Ramos (cell line): ENCODE measurements around the gene LGI4.

ENCODE experiments used
- in situ Hi-C: fragments of 300-500 bp; cut with MboI; formaldehyde crosslinking; loops from one replicate; pipeline ENCODE4 v1.14.3; 2022; ENCODE audit warnings: low sequenced_read_pairs; ENCODE audit not compliant: unreplicated experiment

Gene LGI4

DNA sequence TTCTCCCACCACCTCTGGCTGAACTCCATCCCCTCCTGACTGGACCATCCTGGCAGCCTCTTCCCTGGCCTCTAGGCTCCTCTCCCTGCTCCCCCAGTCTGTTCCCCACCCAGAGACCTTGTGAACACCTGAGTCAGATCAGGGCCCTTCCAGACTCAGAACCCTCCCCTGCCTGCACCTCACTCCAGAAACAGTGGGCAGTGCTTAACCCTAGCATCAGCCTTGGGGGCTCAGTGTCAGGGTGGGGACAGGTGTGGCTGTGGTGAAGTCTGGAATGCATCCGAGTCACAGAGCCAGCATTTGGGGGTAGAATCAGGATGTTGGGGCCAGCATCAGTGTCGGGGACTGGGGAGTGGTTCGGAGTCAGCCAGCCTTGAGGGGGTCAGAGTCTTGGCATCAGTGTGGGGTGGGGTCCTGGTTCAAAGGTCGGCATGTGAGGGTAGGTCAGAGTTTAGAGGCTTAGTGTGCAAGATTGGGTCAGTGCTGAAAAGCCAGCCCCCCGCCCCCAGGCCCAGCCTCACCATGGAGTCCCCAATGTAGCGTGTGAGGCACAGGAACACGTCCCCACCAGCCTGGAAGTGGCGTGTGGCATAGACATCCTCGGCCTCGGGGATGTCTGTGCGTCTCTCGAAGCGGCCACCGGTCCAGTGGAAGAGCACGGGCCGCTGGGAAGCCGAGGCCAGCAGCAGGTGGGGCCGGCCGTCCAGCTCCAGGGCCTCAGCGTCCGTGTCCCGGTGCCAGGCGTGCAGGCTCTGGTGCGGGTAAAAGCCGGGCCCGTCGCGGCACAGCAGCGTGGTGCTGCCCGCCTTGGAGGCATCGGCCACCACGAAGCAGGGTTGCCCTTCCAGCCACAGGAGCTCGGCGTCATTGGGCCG lies 8.9 kb downstream of the LGI4 start:
- in situ Hi-C loops = no loop called here

GRCh38 chr19:35125270-35125717 lies 9.6 kb downstream of the LGI4 start:
- in situ Hi-C loops = no loop called here

DNA sequence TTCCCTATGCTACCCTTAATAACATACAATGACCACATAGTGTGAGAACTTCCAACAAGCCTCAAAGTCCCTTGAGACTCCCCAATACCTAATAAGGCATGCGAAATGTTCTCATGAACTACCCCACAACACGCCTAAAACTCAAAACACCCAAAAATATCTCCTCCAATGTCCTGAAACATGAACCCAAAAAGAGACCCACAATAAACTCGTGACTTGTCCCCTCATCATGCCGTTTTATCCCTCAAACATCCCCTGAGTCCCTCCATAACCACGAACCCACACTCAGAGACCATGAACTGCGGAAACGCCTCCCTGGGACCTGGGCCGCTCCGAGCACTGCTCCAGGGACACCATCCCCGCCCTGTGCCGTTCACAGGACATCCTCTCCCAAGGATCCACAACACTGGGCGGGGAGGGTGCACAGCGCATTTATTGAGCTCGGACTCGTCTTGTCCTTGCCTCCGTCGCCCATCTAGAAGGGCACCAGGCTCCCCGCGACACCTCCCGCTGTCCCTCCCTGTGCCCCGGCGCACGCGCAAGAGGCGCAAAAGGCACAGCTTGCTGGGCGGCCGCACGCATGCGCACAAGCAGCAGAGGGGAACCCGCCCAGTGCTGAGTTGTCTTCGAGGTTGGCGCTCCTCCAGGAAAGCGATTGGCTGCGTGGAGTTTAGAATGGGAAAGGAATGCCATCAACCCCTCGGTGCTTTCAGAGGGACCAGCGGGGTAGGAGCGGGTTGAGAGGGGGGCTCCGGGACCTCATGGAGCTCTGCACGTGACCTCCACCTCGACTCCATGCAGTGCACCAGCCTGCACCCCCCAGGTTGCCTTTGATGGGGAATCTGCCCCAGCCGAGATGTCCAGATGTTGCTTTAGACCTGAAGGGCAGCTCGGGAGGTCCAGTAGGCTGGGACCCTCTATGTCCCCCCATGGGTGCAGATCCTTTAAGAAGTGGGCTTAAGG lies 10.5 kb downstream of the LGI4 start:
- in situ Hi-C loops = no loop called here

DNA sequence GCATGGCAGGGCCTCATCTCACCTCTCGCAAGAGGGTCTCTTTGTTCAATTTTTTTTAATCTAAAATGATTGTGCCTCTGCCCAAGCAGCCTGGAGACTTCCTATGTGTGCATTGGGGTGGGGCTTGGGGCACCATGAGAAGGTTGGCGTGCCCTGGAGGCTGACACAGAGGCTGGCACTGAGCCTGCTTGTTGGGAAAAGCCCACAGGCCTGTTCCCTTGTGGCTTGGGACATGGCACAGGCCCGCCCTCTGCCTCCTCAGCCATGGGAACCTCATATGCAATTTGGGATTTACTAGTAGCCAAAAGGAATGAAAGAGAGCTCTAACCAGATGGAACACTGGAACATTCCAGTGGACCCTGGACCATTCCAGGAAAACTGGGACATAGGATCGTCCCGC lies 11.3 kb downstream of the LGI4 start:
- in situ Hi-C loops = no loop called here

GRCh38 chr19:35122687-35123551 lies 11.9 kb downstream of the LGI4 start:
- in situ Hi-C loops = no loop called here

- in situ Hi-C loops = no loop called here
Measured at GRCh38 chr19:35120898-35121297, 14.0 kb downstream of the LGI4 start.

DNA sequence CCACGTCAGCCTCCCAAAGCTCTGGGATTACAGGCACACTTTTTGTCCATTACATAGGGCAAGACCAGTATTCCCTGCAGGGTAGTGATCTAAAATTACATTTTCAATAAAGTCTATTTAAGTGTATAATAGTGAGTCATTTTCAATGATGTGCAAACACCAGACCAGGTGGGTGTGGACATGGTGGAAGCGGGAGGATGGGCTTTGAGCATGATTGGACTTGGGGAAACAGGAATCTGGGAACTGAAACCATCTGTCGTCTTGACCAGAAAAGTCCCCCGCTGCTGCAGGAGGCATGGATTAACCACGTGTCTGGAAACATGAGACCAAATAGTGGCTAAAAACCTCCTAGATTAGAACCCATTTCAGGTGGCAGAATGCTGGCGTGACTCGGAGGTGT lies 14.4 kb downstream of the LGI4 start:
- in situ Hi-C loops = no loop called here

GRCh38 chr19:35119578-35120155 lies 15.2 kb downstream of the LGI4 start:
- in situ Hi-C loops = no loop called here

DNA sequence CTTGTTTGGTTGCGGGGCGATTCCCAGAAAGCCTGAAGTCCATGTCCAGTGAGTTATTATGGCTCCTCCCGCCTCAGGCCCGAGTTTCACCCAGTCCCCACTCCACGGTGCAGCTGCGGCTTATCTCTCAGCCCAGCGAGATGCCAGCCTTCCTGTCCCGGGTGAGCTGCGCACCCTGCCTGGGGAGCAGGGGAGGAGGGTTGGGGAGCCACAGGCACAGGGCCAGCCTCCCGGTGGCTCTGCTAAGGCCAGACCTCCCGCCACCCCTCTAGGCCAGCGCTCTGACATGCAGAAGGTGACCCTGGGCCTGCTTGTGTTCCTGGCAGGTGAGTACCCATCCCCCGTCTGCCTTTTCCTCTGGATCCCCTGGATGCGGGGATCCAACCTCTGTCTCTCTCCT lies 15.8 kb downstream of the LGI4 start:
- in situ Hi-C loops = no loop called here

- in situ Hi-C loops = no loop called here
Measured at GRCh38 chr19:35118268-35119020, 16.4 kb downstream of the LGI4 start.

- in situ Hi-C loops = no loop called here
Measured at GRCh38 chr19:35117799-35118198, 17.1 kb downstream of the LGI4 start.

DNA sequence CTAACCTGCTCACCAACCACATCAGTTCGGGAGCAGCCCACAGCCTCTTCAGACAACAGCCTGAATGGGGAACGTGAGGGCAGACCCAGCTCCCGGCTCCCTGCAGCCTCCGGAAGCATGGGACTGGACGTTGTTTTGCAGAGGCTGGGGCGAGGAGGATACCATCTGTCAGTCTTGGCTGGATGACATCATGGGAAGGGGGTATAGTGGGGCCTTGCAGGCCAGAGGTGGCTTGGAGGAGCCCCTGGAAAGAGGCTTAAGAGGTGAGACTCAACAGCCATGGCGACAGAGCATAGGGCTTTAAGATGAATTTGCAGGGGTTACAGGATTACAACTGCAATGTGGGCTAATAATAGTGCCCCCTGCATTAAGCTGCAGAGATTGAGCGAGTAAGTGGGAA lies 17.7 kb downstream of the LGI4 start:
- in situ Hi-C loops = no loop called here

DNA sequence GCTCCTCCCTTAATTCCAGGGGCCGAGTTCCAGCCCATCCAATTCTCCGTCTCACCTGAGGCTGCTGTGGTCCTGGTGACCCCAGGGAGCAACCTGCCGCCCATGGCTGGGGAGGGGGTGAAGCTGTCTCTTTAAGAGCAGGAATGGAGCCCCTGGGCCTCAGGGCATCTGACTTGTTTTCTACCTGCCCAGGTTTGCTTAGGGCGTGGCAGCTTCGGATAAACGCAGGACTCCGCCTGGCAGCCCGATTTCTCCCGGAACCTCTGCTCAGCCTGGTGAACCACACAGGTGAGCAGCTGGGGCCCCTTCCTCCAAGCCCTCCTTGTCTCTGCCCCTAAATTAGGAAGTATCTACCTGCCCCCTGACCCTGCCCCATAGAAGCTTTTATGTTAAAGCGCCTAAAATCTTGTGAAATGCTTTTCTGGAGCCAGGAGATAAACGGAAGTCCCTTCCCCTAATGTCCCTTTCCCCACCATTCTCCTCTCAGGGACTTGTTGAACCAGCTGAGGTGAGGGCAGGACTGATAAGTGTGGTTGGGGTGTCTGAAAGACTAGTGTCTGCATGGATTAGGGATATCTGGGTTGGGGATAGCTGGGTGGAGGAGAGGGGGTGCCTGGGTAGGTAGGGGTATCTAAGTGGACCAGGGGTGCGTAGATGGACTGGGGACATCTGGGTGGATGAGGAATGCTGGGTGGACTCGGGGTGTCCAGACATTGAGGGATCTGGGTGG lies 18.6 kb downstream of the LGI4 start:
- in situ Hi-C loops = no loop called here

DNA sequence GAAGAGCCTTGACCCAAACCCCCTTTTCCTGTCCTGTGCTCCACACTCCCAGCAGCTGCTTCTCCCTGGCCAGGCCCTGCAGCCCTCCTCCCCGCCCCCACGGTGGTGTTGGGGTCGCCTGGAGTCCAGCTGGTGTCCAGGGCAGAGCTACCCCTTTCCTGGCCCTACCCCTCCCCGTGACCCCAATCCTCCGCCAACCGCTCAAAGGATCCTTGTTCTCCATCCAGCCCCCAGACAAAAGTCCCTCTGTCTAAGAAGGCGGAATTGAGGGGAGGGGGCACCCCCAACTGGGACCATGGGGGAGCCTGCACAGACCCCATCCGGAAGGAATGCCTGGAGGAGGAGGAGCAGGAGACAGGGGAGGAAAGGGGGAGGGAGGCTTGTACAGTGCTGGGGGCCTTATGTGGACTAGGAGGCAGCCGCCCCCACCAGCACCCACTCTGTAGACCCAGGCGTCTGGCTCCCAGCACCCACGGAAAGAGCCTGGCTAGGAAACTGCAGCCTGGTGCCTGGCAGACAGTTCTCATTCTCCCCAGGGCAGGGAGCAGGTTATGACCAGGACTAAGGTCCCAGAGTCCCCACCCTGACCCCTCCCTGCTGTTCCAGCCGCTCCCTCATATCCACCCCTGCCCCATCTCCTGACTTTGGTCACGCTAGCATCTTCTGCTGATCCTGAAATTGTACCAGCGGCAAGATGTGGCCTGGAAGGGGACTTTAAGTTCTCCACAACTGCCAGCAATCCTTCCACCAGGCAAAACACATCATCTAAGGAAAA lies 19.5 kb downstream of the LGI4 start, which contains the start of gene FXYD3:
Gene FXYD3, plus strand, starts transcription at position 647 of the 775 bp plus-strand sequence. CDS start 3,554 bp downstream, outside the sequence.
- in situ Hi-C loops = no loop called here

DNA sequence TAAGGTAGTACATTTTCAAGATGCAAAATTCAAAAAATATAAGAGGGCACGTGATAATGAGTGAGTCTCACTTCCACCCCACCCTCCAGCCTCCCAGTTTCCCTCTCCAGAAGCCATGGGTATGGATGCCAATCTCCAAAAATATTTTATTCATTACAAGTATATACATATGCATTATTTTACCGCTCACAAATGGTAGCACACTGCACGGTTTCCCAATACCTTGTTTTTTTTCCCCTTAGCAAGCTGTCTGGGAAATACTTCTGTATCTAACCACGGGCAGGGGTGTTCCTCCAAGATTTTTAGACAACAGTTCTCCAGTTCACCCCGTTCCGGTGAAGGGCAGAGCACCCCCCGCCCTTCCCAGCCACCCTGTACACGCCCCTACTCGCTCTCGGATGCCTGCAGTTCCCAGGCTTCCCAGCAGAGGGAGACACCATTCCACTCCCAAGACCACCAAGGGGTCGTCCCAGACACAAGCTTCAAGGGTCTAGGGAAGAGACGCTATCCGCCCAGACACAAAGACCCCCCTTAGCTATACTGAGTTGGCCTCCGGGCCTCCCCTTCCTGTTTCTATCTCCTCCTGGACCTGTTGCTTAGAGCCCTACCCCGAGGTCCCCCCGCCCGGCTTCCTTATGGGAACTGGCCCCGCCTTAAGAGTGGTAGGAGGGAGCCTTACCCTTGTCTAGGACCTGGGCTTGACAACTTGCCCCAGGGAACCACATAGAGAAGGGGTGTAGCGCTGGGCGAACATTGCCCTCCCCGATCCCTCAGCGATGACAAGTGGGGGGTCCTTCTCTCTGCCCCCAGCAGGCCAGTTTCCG lies 20.3 kb downstream of the LGI4 start:
- in situ Hi-C loops = no loop called here

DNA sequence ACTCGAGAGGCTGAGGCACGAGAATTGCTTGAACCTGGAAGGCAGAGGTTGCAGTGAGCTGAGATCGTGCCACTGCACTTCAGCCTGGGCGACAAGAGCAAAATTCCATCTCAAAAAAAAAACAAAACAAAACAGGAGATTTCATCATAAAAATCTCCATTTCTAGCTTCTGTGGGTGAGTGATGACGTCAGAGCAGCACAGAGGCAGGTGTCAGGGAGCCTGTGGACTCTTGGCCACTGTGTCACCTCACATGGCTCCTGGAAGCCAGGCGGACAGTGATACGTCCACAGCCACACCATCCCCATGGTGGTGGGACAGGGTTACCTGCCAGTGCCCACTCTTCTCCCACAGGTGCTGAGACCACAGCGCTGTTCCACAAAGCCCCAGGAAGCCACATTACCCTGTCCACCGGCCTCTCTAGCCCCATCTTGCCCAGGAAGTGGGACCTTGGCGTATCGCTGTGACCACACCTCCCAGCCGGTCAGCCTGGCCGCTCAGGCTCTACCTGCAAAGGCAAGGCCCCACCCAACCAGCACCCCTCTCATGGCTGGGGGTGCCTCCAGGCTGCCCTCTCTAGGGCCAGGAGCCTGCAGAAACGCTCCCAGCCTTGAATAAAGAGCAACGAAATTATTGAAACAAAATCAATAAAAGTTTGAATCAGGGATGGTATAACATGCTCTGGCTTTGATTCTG lies 21.7 kb downstream of the LGI4 start:
- in situ Hi-C loops = no loop called here
